K562 (cell line): ENCODE results near the gene NPR2. TPM values are rescaled to one million over a fixed set of nuclear protein-coding genes. Genes with fewer than 3 reads are reported as not detected.
A peak's percentile ranks its signal among the peaks of the same experiment; 100 is the strongest.

ENCODE experiments used
- ADNP ChIP-seq: fragments of 200-800 bp; sonication (Bioruptor generic); IDR thresholded peaks from 2 replicates; pipeline ENCODE4 v1.6.1; 2016; ENCODE audit warnings: missing genetic modification characterization, missing compliant biosample characterization
- ARID1B ChIP-seq: fragments of 450-650 bp; IDR thresholded peaks from 2 replicates; pipeline ENCODE4 v1.6.1; 2016; ENCODE audit warnings: antibody characterized with exemption, mild to moderate bottlenecking, inconsistent platforms
- CGGBP1 ChIP-seq: fragments of 250-450 bp; sonication (Bioruptor Pico); IDR thresholded peaks from 2 replicates; pipeline ENCODE4 v1.9.0; 2021; ENCODE audit warnings: mild to moderate bottlenecking
- CREB5 ChIP-seq: fragments of 250-450 bp; sonication (Bioruptor Pico); IDR thresholded peaks from 2 replicates; pipeline ENCODE4 v1.5.0; 2020; ENCODE audit warnings: mild to moderate bottlenecking
- ETV6 ChIP-seq, 3 experiments: fragments of 150-350 bp in 1 of 3; sonication (generic) in 1 of 3; formaldehyde crosslinking in 1 of 3; IDR thresholded peaks; 2 replicates each; pipeline versions ENCODE4 v1.6.1 to v1.8.0; 2014 to 2022; ENCODE audit warnings: borderline replicate concordance in 2 of 3, low read depth in 2 of 3, antibody characterized with exemption in 1 of 3, low read length in 1 of 3, mild to moderate bottlenecking in 1 of 3, missing genetic modification reagents in 1 of 3
- FIP1L1 ChIP-seq: fragments of 200-400 bp; formaldehyde crosslinking; IDR thresholded peaks from 2 replicates; pipeline ENCODE4 v1.6.1; 2018; ENCODE audit warnings: mild to moderate bottlenecking, low read depth, low read length; ENCODE audit not compliant: poor library complexity, severe bottlenecking
- FOXM1 ChIP-seq, 2 experiments: fragments of 450-650 bp in 1 of 2; sonication (generic) in 1 of 2; formaldehyde crosslinking in 1 of 2; IDR thresholded peaks; 2 replicates each; pipeline versions ENCODE4 v1.6.1 to v1.9.0; 2017 to 2022; ENCODE audit warnings: low read depth in 2 of 2, mild to moderate bottlenecking in 2 of 2, missing genetic modification reagents in 1 of 2, moderate library complexity in 1 of 2
- GATAD2A ChIP-seq: fragments of 450-650 bp; IDR thresholded peaks from 2 replicates; pipeline ENCODE4 v1.6.1; 2017
- GMEB1 ChIP-seq: fragments of 250-450 bp; sonication (Bioruptor Pico); IDR thresholded peaks from 2 replicates; pipeline ENCODE4 v1.4.0; 2020; ENCODE audit warnings: mild to moderate bottlenecking
- HDAC3 ChIP-seq: fragments of 450-650 bp; IDR thresholded peaks from 2 replicates; pipeline ENCODE4 v1.6.1; 2018; ENCODE audit warnings: borderline replicate concordance, mild to moderate bottlenecking, moderate library complexity; ENCODE audit not compliant: partially characterized antibody
- IRF1 ChIP-seq: sonication (generic); formaldehyde crosslinking; IDR thresholded peaks from 2 replicates; pipeline ENCODE4 v1.8.0; 2022; ENCODE audit warnings: missing genetic modification reagents, mild to moderate bottlenecking, borderline replicate concordance
- MAFF ChIP-seq: IDR thresholded peaks from 2 replicates; pipeline ENCODE4 v1.6.1; 2012; ENCODE audit warnings: low read length, improper control_type of control experiment
- POLR2G ChIP-seq: fragments of 200-400 bp; formaldehyde crosslinking; IDR thresholded peaks from 2 replicates; pipeline ENCODE4 v1.6.1; 2017; ENCODE audit warnings: low read depth, mild to moderate bottlenecking, antibody characterized with exemption, low read length, moderate library complexity
- POLR2H ChIP-seq: IDR thresholded peaks from 2 replicates; pipeline ENCODE4 v1.6.1; 2016; ENCODE audit warnings: missing genetic modification characterization, low read depth, mild to moderate bottlenecking, control low read depth, missing compliant biosample characterization, moderate library complexity
- RB1 ChIP-seq: fragments of 450-650 bp; IDR thresholded peaks from 2 replicates; pipeline ENCODE4 v1.6.1; 2017; ENCODE audit warnings: low read depth, mild to moderate bottlenecking
- RBM17 ChIP-seq: fragments of 200-400 bp; formaldehyde crosslinking; IDR thresholded peaks from 2 replicates; pipeline ENCODE4 v1.6.1; 2017; ENCODE audit warnings: low read depth, mild to moderate bottlenecking, low read length, borderline replicate concordance
- TAF7 ChIP-seq: fragments of 450-650 bp; IDR thresholded peaks from 2 replicates; pipeline ENCODE4 v1.6.1; 2016; ENCODE audit warnings: missing genetic modification characterization, missing compliant biosample characterization
- TCF3 ChIP-seq: sonication (generic); formaldehyde crosslinking; IDR thresholded peaks from 2 replicates; pipeline ENCODE4 v1.4.0; 2020; ENCODE audit warnings: mild to moderate bottlenecking, missing genetic modification reagents
- ZBTB26 ChIP-seq: fragments of 450-650 bp; formaldehyde crosslinking; IDR thresholded peaks from 2 replicates; pipeline ENCODE4 v1.4.0; 2022; ENCODE audit warnings: missing genetic modification characterization
- ZFP30 ChIP-seq: fragments of 250-450 bp; sonication (Bioruptor Pico); IDR thresholded peaks from 2 replicates; pipeline ENCODE4 v1.8.0; 2022; ENCODE audit warnings: moderate library complexity, mild to moderate bottlenecking, inconsistent platforms, borderline replicate concordance
- ZNF41 ChIP-seq: fragments of 250-450 bp; sonication (Bioruptor Pico); conservative IDR thresholded peaks from 2 replicates; pipeline ENCODE4 v1.4.0; 2020; ENCODE audit warnings: mild to moderate bottlenecking
- ZNF431 ChIP-seq: sonication (generic); formaldehyde crosslinking; IDR thresholded peaks from 2 replicates; pipeline ENCODE4 v1.8.0; 2022; ENCODE audit warnings: mild to moderate bottlenecking, missing genetic modification reagents
- polyA plus RNA-seq, 8 experiments: library from polyadenylated mRNA; depleted of rRNA in 4 of 8; stranded (reverse) in 5 of 8; unstranded in 3 of 8; fragments of >200 nt; fragmentation: Nextera tagmentation in 2 of 8; fragmentation: Illumina TruSeq in 1 of 8; extraction: Ambion mirVana in 2 of 8; extraction: Trizol in 1 of 8; gene quantifications; 2 replicates each; pipeline versions ENCODE4 v1.2.1 to v1.2.3, GENCODE V29; 2011 to 2014; ENCODE audit warnings: inconsistent platforms in 1 of 8, missing spikeins in 1 of 8
- total RNA-seq, 7 experiments: library from RNA; depleted of rRNA in 6 of 7; stranded (reverse); fragments of >200 nt in 6 of 7; fragmentation: Illumina TruSeq in 2 of 7; extraction: Trizol in 2 of 7; gene quantifications; 2 replicates each; pipeline versions ENCODE4 v1.2.1 to v1.2.3, GENCODE V29; 2011 to 2021; ENCODE audit warnings: low replicate concordance in 1 of 7

The NPR2 gene
- total and polyA plus RNA-seq, 9 of the 15 experiments (the other 6 are each of a cell fraction or from before 2014, with no cell fraction given): 2.4 to 12.9 (median 6.0) TPM

- 0 out of 2 replicates have a peak, but pooled peaks have one; percentile 36 for TF ChIP-seq RB1
- no peak for TF ChIP-seq ZBTB26 (CRISPR knock-in tag)
- no peak for TF ChIP-seq HDAC3
- TF ChIP-seq ZNF41 (CRISPR knock-in tag): no peak
- TF ChIP-seq TAF7 (tag): no peak
- TF ChIP-seq CGGBP1 (CRISPR knock-in tag): peak; percentile 87; the same call in 1 of the 2 replicates
- no peak for TF ChIP-seq ZFP30 (CRISPR knock-in tag)
- peak; percentile 32; the same call in 1 of the 2 replicates for TF ChIP-seq GMEB1 (CRISPR knock-in tag)
- TF ChIP-seq ADNP: no peak
- TF ChIP-seq FIP1L1: peak; percentile 40
- peak; percentile 48; the same call in 1 of the 2 replicates for TF ChIP-seq POLR2H
- peak; percentile 40; the same call in 1 of the 2 replicates for TF ChIP-seq GATAD2A
- TF ChIP-seq CREB5 (CRISPR knock-in tag): no peak
- TF ChIP-seq POLR2G: peak; percentile 91
- no peak for TF ChIP-seq RBM17
- no peak for TF ChIP-seq ETV6 (IDR thresholded peaks at IDR 0.05; ENCODE audit: borderline replicate concordance in 1 of 2, low read depth in 2 of 2, low read length in 1 of 2)
- TF ChIP-seq ETV6 (CRISPR knock-in tag; IDR thresholded peaks at IDR 0.05; ENCODE audit: borderline replicate concordance): no peak
- TF ChIP-seq ARID1B: no peak
- TF ChIP-seq IRF1: no peak
- TF ChIP-seq MAFF: no peak
- TF ChIP-seq TCF3 (CRISPR knock-in tag): no peak
- no peak for TF ChIP-seq ZNF431 (CRISPR knock-in tag)
- no peak for TF ChIP-seq FOXM1 (IDR thresholded peaks at IDR 0.05; ENCODE audit: low read depth)
- TF ChIP-seq FOXM1 (CRISPR knock-in tag; IDR thresholded peaks at IDR 0.05; ENCODE audit: low read depth): 0 out of 2 replicates have a peak, but pooled peaks have one; percentile 19
These were observed 42.4 kb upstream of the NPR2 start, which contains the start of the genes GBA2 and RGP1 (continued) for GRCh38 chr9:35748858-35749514.
